22Rv1 (cell line): ENCODE results near the gene PTX4.
A peak's percentile ranks its signal among the peaks of the same experiment; 100 is the strongest.

Experiments used
- ZFX ChIP-seq: fragments of 450-650 bp; IDR thresholded peaks from 2 replicates; pipeline ENCODE4 v1.6.1; 2017; ENCODE audit warnings: antibody characterized with exemption, borderline replicate concordance
- TF ChIP-seq, protein P1 (sequence below): fragments of 450-650 bp; IDR thresholded peaks from 2 replicates; pipeline ENCODE4 v1.5.1; 2017; ENCODE audit warnings: mild to moderate bottlenecking

DNA sequence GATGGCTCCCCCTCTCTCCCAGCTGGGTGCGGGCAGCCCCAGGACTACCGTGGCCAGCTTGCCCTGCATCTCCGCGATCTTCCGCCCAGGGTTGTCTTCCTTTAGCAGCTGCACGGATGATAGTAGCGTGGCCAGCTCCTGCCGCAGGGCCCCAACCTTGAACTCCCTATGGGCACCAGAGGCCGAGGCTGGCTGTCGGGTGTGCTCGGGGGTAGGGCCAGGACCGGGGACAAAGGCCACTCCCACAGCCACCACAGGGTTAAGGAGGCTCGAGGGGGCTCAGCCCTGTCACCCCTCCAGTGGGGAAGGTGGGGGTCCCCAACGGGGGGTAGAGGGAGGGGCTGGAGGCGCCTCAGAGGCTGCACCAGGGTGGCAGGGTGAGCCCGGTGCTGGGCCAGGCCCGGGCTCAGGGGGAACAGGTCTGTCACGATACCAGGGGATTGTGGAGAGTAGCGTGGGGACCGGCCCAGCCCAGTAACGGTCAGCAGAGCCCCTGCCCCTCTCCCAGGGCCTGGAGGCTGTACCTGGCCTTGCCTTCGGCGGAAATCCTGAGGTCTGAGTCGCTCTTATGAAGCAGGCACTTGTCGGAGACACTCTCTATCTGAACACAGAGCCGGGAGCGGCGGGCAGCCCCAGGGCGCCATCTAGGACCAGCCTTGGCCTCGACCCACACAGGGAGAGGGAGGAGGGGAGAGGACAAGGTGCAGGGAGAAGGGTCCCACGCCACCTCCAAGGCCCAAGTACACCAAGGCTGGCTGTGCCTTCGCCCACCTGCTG lies 52.6 kb downstream of the PTX4 start:
- TF ChIP-seq, protein P1, sequence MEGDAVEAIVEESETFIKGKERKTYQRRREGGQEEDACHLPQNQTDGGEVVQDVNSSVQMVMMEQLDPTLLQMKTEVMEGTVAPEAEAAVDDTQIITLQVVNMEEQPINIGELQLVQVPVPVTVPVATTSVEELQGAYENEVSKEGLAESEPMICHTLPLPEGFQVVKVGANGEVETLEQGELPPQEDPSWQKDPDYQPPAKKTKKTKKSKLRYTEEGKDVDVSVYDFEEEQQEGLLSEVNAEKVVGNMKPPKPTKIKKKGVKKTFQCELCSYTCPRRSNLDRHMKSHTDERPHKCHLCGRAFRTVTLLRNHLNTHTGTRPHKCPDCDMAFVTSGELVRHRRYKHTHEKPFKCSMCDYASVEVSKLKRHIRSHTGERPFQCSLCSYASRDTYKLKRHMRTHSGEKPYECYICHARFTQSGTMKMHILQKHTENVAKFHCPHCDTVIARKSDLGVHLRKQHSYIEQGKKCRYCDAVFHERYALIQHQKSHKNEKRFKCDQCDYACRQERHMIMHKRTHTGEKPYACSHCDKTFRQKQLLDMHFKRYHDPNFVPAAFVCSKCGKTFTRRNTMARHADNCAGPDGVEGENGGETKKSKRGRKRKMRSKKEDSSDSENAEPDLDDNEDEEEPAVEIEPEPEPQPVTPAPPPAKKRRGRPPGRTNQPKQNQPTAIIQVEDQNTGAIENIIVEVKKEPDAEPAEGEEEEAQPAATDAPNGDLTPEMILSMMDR: peak; percentile 28
- no peak for TF ChIP-seq ZFX
